K562 (cell line): ENCODE results near the gene TNNI2. TPM values are rescaled to one million over a fixed set of nuclear protein-coding genes. Genes with fewer than 3 reads are reported as not detected.

Experiments
- CBFA2T3 ChIP-seq: fragments of 450-650 bp; IDR thresholded peaks from 2 replicates; pipeline ENCODE4 v1.6.1; 2017
- CXXC5 ChIP-seq: fragments of 250-450 bp; sonication (Bioruptor Pico); IDR thresholded peaks from 2 replicates; pipeline ENCODE4 v1.8.0; 2022; ENCODE audit warnings: inconsistent platforms, mild to moderate bottlenecking, moderate library complexity
- ESRRA ChIP-seq: fragments of 450-650 bp; IDR thresholded peaks from 2 replicates; pipeline ENCODE4 v1.6.1; 2014; ENCODE audit warnings: low read depth, mild to moderate bottlenecking, moderate library complexity, borderline replicate concordance
- GATAD2A ChIP-seq: fragments of 450-650 bp; IDR thresholded peaks from 2 replicates; pipeline ENCODE4 v1.6.1; 2017
- HDAC1 ChIP-seq, 2 experiments: fragments of 450-650 bp; IDR thresholded peaks; 2 replicates each; pipeline ENCODE4 v1.6.1; 2016 to 2017; ENCODE audit warnings: inconsistent platforms in 1 of 2, mild to moderate bottlenecking in 1 of 2, moderate library complexity in 1 of 2
- MBD1 ChIP-seq: fragments of 250-450 bp; sonication (Bioruptor Pico); IDR thresholded peaks from 2 replicates; pipeline ENCODE4 v1.8.0; 2022; ENCODE audit warnings: inconsistent platforms
- MXD1 ChIP-seq: fragments of 250-450 bp; sonication (Bioruptor Pico); IDR thresholded peaks from 2 replicates; pipeline ENCODE4 v1.8.0; 2021; ENCODE audit warnings: borderline replicate concordance, mild to moderate bottlenecking, moderate library complexity; ENCODE audit not compliant: poor library complexity, severe bottlenecking
- NR2C2 ChIP-seq, 2 experiments: fragments of 200-800 bp in 1 of 2; sonication (Bioruptor generic) in 1 of 2; sonication (generic) in 1 of 2; formaldehyde crosslinking in 1 of 2; IDR thresholded peaks; 2 replicates each; pipeline versions ENCODE4 v1.6.1 to v1.8.0; 2016 to 2022; ENCODE audit warnings: mild to moderate bottlenecking in 1 of 2, missing compliant biosample characterization in 1 of 2, missing genetic modification characterization in 1 of 2, missing genetic modification reagents in 1 of 2
- PPARD ChIP-seq: fragments of 250-450 bp; sonication (Bioruptor Pico); IDR thresholded peaks from 2 replicates; pipeline ENCODE4 v1.8.0; 2022; ENCODE audit warnings: inconsistent platforms, mild to moderate bottlenecking, moderate library complexity
- RHOXF2B ChIP-seq: fragments of 250-450 bp; sonication (Bioruptor Pico); conservative IDR thresholded peaks from 2 replicates; pipeline ENCODE4 v1.5.1; 2021
- SMAD4 ChIP-seq: fragments of 250-450 bp; sonication (Bioruptor Pico); conservative IDR thresholded peaks from 2 replicates; pipeline ENCODE4 v1.8.0; 2021; ENCODE audit warnings: inconsistent platforms, mild to moderate bottlenecking, moderate library complexity
- TBP ChIP-seq: optimal IDR thresholded peaks from 2 replicates; pipeline ENCODE3; 2011; ENCODE audit warnings: low read depth, low read length, improper control_type of control experiment
- VEZF1 ChIP-seq: fragments of 200-800 bp; sonication (Bioruptor generic); IDR thresholded peaks from 2 replicates; pipeline ENCODE4 v1.6.1; 2017; ENCODE audit warnings: missing genetic modification characterization, missing compliant biosample characterization
- ZNF398 ChIP-seq: fragments of 250-450 bp; sonication (Bioruptor Pico); IDR thresholded peaks from 2 replicates; pipeline ENCODE4 v1.8.0; 2021; ENCODE audit warnings: moderate library complexity, mild to moderate bottlenecking, inconsistent platforms
- ZNF551 ChIP-seq: fragments of 250-450 bp; sonication (Bioruptor Pico); IDR thresholded peaks from 2 replicates; pipeline ENCODE4 v1.5.0; 2021; ENCODE audit warnings: mild to moderate bottlenecking, moderate library complexity
- ZNF699 ChIP-seq: fragments of 250-450 bp; sonication (Bioruptor Pico); IDR thresholded peaks from 2 replicates; pipeline ENCODE4 v1.8.0; 2021; ENCODE audit warnings: mild to moderate bottlenecking, moderate library complexity; ENCODE audit not compliant: insufficient replicate concordance
- ZNF778 ChIP-seq: fragments of 450-650 bp; formaldehyde crosslinking; IDR thresholded peaks from 2 replicates; pipeline ENCODE4 v1.4.0; 2020; ENCODE audit warnings: mild to moderate bottlenecking, moderate library complexity
- polyA plus RNA-seq, 8 experiments: library from polyadenylated mRNA; depleted of rRNA in 4 of 8; stranded (reverse) in 5 of 8; unstranded in 3 of 8; fragments of >200 nt; fragmentation: Nextera tagmentation in 2 of 8; fragmentation: Illumina TruSeq in 1 of 8; extraction: Ambion mirVana in 2 of 8; extraction: Trizol in 1 of 8; gene quantifications; 2 replicates each; pipeline versions ENCODE4 v1.2.1 to v1.2.3, GENCODE V29; 2011 to 2014; ENCODE audit warnings: inconsistent platforms in 1 of 8, missing spikeins in 1 of 8
- total RNA-seq, 7 experiments: library from RNA; depleted of rRNA in 6 of 7; stranded (reverse); fragments of >200 nt in 6 of 7; fragmentation: Illumina TruSeq in 2 of 7; extraction: Trizol in 2 of 7; gene quantifications; 2 replicates each; pipeline versions ENCODE4 v1.2.1 to v1.2.3, GENCODE V29; 2011 to 2021; ENCODE audit warnings: low replicate concordance in 1 of 7

The TNNI2 gene
- total and polyA plus RNA-seq, 9 of the 15 experiments (the other 6 are each of a cell fraction or from before 2014, with no cell fraction given): not detected

- no peak for TF ChIP-seq ZNF398 (CRISPR knock-in tag)
- no peak for TF ChIP-seq SMAD4 (CRISPR knock-in tag)
- TF ChIP-seq ZNF778: no peak
- TF ChIP-seq RHOXF2B: no peak
- TF ChIP-seq ZNF551 (CRISPR knock-in tag): no peak
- no peak for TF ChIP-seq GATAD2A
- no peak for TF ChIP-seq HDAC1 (IDR thresholded peaks at IDR 0.05)
- 0 out of 2 replicates have a peak, but pooled peaks have one; percentile 17 for TF ChIP-seq ESRRA
- TF ChIP-seq VEZF1 (CRISPR knock-in tag): peak; percentile 44; the same call in 1 of the 2 replicates
- no peak for TF ChIP-seq ZNF699 (CRISPR knock-in tag)
- no peak for TF ChIP-seq CBFA2T3
- TF ChIP-seq MXD1 (CRISPR knock-in tag): no peak
- TF ChIP-seq NR2C2 (CRISPR knock-in tag; IDR thresholded peaks at IDR 0.05): peak; percentile 35; the same call in 1 of the 2 replicates
- TF ChIP-seq NR2C2 (tag; IDR thresholded peaks at IDR 0.05): peak; percentile 58; the same call in 1 of the 2 replicates
- TF ChIP-seq TBP: no peak
- TF ChIP-seq PPARD (CRISPR knock-in tag): no peak
- TF ChIP-seq MBD1: no peak
- 0 out of 2 replicates have a peak, but pooled peaks have one; percentile 10 for TF ChIP-seq CXXC5 (CRISPR knock-in tag)
Observed at GRCh38 chr11:1825039-1825740, 13.6 kb upstream of the TNNI2 start (continued).
